KG1 (cell line): ENCODE measurements around the gene CPD.
"Not testable (repeated sequence)": the region's sequence is repeated elsewhere in the genome, so short reads cannot be mapped to it uniquely, and the experiment has no call there.

Source experiments
- DNase-seq: peaks from one replicate; lab custom pipeline; 2025; lab: John Stamatoyannopoulos, UW

The CPD gene

DNA sequence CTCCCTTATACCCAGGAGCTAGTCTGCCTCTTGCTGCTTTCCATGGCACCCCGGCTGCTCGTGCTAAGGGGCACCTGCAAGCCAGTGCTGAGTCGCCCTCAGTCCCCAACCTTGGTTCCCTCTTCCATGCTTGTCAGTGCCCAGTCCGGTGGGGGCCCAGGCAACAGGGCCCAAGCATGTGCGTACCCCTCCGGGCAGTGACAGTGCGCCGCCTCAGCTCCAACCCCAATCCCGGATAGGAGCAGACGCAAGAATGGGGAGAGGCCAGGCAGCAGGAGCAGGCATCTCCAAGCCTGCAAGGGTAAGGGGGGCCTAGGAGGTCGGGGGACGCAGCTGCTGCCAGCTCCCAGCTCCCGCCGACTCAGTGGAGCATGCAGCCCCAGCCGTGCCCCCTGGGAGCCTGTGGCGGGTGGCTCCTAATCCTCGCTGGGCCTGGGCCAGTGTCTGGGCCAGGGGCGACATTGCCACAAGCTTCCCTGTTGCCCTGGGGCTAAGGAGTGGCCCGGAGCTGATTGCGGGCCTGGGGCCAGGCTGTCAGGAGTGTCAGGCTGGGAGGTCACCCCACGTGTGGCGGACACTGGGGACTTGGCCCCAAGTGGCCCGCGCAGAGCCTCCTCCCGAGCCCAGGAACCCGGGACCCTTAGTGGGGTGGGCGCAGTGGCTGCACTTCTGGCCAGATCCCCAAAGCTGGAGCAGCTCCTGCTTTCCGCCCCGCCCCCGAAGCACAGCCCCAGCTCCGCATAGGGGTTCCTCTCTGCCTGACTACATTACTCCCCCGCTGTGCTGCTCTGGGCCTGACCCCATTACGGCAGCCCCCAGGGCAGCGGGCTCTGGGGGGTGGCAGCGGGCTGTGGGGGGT is 9.8 kb downstream of the CPD start:
- DNase-seq: no peak

DNA sequence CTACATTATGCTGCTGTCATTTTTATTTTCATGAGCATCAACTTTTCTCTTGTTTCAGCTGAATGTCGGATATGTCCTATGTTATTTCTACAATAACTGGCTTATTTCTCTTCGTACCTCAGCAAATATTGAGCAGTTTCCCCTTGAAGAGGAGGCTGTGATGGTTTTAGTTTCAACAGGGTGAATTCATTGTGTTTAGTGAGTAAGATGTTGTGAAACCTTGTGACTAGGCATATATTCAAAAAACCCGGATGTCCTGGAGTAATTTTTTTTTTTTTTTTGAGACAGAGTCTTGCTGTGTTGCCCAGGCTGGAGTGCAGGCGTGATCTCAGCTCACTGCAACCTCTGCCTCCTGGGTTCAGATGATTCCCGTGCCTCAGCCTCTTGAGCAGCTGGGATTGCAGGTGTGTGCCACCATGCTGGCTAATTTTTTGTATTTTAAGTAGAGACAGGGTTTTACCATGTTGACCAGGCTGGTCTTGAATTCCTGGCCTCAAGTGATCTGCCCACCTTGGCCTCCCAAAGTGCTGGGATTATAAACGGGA is 11.1 kb downstream of the CPD start:
- no peak for DNase-seq

DNA sequence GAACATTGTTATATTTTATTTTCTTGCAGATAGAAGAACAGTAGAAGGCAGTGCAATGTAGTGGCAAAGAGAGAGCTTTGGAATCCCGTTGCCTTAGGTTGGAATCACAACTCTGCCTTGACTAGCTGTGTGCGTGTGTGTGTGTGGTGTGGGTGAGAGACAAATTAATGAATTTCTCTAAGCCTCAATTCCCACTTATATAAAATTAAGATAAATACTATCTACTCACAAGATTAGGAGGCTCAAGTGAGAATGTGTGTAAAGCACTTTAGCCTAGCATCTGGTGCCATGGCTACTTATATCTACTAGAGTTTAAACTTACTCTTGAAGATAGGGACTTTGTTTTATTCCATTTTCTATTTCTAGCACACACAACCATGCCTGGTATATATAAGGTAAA is 12.8 kb downstream of the CPD start:
- no peak for DNase-seq

DNA sequence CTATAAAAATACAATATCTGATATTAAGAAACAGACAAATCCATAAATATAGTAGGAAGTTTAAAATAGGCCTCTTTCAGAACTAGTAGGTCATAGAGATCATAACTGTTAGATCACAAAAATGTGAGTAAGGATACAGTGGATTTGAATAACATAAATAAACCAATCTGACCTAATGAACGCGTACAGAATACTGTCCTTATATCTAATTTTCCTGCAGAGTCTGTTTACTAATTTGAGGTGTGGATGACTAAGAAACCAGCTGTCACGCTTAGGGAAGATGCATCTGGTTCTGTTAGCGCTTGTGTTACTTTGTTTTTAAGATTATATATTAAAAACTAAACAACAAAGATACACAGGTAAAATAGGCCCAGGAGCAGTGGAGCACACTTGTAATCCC is 14.8 kb downstream of the CPD start:
- no peak for DNase-seq

DNA sequence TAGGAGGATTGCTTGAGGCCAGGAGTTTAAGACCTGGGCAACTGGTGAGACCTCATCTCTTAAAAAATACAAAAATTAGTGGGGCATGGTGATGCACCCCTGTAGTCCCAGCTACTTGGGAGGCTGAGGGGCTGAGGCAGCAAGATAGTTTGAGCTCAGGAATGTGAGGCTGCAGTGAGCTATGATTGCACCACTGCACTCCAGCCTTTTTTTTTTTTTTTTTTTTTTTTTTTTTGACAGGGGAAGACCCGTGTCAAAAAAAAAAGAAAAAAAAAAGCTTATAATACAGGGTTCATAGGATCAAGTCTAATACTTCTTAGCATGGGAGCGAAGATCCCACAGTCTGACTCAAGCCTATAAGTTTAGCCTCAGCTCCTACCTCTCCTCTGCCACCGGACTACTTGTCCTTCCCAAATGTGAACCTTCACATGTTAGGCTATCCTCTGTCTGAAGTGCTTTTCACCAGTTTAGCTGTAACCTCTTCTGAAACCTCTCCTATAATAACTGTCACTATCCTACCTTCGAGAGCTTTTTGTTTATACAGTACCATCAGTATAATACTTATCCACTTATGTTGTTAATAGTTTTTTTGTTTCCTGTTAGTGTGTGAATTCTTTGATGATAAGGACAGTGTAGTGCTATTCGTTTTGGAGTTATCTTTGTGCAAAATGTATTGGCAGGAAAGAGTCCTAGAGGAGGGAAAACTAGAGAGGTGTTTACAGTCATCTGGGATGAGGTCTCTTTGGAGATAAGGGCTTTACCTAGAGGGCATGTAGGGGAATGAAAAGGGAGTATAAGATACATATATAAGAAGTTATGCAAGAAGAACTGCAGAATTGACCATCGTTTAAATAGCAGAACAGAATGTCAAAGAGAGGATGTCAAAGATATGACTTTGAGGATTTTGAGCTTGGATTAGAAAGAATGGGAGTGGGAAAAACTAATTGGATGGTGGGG is 15.5 kb downstream of the CPD start:
- no peak for DNase-seq

DNA sequence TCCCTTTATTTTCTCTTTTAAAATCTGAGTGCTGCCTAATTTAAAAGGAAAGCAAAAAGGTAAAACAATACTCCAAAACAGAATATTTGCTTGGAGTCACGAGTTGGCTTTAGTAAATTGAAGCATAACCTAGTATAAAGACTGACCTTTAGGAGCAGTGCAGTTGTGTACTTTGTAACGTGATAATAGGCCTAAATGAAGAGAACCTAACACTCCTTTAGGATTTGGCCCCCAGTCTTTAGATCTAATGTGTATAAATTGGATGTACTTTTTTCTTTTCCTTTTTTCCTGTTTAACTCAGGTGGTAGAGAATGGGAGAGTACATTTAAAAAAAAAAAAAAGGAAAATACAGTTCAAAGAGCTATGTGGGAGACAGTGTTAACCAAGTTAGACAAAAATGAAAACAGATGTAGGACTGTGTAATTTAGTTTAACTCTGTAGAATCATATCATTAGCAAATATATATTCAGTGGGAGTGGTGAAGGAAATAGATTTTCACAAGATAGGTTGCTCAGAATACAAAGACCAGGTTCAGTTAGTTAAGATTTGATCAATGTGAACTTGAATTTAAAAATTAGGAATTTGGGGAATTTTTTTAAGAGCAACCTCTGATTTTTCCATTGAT is 16.8 kb downstream of the CPD start:
- no peak for DNase-seq

DNA sequence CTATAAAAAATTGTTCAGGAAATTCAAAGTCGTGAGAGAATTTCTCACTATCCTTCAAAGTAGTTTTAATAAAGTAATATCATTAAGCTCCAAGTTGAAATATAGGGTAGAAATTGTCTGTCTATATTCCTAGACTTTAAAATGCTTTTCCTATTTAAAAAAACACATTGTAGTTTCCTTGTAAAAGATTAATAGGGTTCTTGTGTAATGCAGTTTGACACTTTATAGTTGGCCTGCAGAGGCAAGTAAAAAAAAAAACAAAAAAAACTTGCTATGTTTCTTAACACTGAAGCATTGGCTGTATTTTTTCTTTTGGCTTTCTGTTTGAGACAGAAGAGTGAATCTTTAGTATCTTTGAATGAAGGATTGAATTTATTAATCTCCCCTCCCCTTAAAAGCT is 17.4 kb downstream of the CPD start:
- no peak for DNase-seq

DNA sequence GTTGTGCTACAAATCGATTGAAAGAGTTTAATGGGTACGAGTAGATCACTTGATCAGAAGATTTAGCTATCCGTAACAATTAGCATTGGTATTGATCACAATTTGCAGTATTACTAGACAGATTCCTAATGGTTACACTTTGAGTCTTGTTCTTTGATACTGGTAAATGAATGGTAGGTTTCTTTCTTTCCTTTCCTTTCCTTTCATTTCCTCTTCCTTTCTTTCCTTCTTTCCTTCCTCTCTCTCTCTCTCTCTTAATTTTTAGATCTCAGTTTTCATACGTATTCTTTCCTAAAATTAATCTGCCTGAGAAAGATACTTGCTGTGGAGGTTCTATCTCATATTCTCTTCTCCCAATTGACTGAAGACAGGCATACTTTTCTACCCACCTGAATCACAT is 17.9 kb downstream of the CPD start:
- DNase-seq: no peak

DNA sequence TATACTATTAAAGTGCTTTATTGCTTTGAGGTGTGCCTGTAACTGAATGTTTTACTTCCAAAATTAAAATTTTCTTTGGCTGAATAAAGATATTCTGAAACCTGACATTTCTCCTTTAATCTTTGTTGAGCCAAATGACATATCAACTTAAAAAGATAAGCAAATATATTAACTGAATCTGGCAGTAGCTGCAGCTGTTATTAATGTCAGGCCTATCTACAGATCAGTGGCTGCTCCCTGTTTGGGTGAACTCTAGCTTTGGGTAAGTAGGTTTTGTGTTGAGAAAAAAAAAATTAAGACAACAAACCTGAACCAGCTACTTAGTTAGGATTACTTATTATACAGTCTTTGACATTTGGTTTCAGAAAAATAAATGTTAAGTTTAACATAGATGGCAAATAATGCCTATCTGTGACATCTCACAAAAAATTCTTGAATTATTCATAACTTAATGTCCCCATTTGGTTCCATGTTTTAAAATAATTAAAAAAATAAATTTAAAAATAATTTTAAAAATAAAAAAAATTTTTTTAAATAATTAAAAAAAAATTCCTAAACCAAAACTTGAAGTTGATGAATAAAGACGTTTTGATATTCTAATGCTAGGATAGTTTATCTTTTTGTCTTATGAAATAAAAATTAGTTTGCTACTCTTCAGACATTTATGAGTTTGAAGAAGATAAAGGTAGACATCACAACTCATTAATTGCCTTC is 19.8 kb downstream of the CPD start:
- no peak for DNase-seq

DNA sequence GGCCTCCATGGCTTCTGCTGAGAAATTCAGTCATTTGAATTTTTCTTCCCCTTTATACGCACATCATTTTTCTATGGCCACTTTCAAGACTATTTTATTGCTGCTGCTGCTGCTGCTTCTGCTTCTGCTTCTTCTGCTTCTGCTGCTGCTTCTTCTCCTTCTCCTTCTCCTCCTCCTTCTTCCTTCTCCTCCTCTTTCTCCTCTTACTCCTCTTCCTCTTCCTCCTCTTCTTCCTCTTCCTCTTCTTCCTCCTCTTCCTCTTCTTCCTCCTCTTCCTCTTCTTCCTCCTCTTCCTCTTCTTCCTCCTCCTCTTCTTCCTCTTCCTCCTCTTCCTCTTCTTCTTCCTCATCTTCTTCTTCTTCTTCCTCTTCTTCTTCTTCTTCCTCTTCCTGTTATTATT is 22.4 kb downstream of the CPD start:
- no peak for DNase-seq

DNA sequence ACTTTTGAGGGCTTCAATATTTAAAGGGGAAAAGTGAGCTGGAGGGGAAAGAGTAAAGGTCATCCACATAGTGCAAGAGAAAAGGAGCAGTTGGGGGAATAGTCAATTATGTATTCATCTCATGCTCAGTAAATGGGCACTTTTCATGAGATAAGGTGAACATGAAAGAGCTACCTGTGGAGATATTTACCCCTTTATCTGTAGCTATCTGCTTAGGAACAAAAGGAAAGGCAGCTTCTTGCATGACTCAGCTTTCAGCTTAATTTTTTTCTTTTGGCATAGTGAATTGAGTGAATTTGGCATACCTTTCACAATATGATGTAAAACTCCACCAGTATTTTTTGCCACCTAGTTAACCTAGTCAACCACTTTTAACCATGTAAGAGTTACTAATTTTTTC is 26.4 kb downstream of the CPD start:
- no peak for DNase-seq

DNA sequence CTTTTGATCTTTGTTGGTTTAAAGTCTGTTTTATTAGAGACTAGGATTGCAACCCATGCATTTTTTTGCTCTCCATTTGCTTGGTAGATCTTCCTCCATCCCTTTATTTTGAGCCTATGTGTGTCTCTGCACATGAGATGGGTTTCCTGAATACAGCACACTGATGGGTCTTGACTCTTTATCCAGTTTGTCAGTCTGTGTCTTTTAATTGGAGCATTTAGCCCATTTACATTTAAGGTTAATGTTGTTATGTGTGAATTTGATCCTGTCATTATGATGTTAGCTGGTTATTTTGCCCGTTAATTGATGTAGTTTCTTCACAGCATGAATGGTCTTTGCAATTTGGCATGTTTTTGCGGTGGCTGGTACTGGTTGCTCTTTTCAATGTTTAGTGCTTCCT is 31.9 kb downstream of the CPD start:
- DNase-seq: not testable (repeated sequence)

DNA sequence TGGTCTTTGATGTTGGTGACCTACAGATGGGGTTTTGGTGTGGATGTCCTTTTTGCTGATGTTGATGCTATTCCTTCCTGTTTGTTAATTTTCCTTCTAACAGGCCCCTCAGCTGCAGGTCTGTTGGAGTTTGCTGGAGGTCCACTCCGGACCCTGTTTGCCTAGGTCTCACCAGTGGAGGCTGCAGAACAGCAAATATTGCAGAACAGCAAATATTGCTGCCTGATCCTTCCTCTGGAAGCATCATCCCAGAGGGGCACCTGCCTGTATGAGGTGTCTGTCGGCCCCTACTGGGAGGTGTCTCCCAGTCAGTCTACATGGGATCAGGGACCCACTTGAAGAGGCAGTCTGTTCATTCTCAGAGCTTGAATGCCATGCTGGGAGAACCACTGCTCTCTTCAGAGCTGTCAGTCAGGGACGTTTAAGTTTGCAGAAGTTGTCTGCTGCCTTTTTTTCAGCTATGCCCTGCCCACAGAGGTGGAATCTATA is 33.3 kb downstream of the CPD start:
- DNase-seq: not testable (repeated sequence)

DNA sequence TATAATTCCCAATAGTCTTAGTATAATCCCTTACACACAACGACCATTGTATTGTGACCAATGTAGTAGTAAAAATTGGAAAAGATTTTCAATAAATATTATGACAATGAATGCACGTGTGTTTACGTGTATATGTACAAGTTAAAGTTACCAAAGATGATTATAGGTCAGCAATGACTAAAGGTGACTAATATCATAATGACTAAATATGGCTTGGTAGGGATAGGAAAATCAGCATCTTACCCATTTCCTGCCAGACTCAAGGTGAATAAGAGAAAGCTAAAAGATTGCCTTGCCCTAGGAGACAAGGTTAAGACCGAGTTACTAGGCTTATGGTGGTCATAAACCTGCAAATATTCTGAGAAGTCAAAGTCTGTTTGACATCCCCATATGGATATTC is 34.4 kb downstream of the CPD start:
- no peak for DNase-seq

DNA sequence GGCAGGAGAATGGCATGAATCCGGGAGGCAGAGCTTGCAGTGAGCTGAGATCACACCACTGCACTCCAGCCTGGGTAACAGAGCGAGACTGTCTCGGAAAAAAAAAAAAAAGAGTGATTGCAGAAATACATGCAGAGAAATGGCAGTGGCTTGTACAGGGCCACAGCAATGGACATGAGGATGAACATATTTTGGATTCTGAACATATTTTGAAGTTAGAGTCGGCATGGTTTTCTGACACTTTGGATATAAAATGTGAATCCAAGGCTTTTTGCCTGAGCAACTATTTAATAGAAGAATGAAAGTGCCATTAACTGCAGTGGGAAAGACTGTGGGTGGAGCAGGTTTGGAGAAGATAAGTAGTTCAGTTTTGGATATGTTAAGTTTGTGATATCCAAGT is 35.8 kb downstream of the CPD start:
- DNase-seq: no peak

DNA sequence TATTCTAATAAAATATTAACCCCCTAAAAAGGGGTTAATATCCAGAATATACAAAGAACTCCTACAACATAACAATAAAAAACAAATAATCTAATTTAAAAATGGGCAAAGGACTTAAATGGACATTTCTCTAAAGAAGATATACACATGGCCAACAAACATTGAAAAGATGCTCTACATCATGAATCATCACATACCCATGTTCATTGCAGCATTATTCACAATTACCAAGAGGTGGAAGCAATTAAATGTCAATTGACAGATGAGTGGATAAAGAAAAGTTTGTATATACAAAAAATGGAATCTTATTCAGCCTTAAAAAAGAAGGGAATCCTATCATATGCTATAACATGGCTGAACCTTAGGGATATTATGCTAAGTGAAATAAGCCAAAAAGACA is 36.8 kb downstream of the CPD start:
- no peak for DNase-seq

DNA sequence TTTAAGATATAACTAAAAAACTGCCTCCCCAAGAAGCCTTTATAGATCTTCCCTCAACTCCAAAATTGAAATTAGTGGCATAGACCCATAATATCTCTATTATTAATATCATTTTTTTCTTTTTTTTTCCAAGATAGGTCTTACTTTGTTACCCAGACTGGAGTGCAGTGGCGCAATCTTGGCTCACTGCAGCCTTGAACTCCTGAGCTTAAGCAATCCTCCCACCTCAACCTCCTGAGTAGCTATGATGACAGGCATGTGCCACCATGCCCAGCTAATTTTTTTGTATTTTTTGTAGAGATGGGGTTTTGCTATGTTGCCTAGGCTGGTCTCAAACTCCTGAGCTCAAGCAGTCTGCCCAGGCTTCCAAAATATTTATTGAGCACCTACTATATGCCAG is 39.3 kb downstream of the CPD start:
- not testable (repeated sequence) for DNase-seq

DNA sequence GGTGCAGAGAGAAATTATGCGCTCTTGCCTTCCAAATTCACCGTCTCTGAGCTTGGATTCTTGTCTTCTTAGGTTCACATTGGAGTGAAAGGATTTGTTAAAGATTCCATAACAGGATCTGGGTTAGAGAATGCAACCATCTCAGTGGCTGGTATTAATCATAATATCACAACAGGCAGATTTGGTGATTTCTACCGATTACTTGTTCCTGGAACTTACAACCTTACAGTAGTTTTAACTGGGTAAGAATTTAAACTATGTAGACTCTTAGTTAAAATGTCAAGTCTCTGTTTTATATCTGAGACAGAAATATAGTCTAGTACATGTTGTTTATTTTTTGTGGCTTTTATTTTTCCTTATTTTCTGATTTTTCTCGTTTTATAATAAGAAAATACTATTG is 42.9 kb downstream of the CPD start:
- no peak for DNase-seq

DNA sequence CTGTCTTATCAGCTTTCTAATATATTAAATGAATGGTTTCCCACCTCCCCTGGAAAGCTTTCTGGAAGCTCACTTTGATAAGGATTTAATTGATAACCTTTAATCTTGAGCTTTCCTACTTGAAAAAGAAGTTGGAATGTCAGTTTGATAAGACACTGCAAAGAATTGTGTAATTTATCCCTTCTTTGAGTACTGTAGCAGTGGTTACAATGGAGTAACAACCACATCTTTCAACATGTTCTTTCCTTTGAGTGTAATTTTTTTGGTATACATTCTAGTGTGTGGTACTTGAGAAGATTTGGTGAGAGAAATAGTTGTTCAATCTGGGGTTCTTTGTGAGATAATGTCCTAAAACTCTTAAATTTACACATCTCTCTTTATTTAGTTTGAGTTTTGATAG is 43.4 kb downstream of the CPD start:
- no peak for DNase-seq

DNA sequence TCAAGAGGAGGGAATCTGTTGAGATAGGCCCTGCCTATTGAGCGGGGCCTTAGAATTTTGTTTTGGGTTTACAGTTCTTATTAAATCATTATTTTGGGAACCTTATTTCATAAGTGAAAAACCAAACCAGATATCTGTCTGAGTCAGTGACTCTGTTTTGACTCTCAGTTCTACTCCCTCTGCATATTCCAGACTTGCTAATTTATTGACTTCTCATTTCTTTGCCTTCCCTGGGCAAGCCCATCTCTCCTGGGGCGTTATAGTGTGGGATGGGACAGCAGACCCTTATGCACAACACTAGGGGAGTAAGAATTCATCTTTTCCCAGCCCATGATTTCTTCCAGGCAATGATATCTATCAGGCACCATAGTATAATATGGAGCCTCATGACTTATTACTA is 45.7 kb downstream of the CPD start:
- DNase-seq: no peak

DNA sequence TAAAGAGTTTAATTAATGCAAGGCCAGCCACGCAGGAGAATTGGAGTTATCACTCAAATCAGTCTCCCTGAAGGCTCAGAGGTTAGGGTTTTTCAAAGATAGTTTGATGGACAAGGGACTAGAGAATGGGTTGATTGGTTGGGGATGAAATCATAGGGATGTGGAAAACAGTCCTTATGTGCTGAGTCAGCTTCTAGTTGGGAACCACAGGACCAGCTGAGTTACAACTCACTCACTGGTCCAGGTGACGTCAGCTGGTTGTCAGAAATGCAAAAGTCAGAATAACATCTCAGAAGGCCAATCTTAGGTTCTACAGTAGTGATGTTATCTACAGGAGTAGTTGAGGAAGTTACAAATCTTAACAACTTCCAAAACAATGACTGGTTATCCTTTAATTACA is 47.6 kb downstream of the CPD start:
- DNase-seq: no peak

DNA sequence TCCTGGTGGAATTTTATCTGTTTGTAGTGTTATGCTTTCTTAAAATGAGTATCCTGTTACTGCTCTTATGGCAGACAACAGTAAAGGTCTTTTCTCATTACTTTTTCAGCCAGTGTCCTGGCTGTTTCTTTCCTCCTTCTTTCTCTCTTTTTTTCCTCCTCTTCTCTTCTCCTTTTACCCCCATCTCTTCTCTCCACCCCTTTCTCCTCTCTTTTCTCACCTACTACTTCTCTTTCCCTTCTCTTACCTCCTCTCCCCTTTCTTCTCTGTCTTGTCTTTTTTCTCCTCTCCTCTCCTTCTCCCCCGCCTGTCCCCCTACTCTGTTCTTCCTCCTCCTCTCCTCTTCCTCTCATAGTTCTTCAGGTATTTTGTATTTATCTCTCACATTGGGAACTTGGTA is 48.9 kb downstream of the CPD start:
- DNase-seq: no peak
